Liver (tissue), 9 donors: ENCODE measurements around the gene RPL13A. TPM values are rescaled to one million over a fixed set of nuclear protein-coding genes. Genes with fewer than 3 reads are reported as not detected.

Experiments used
- DNase-seq: peaks from one replicate; pipeline ENCODE4 v3.0.0-alpha.2; 2017; ENCODE audit warnings: low spot score
- H3K27ac ChIP-seq, 2 donors: one replicate each; pipeline ENCODE4 v1.7.0; 2013; ENCODE audit warnings: inconsistent platforms in 2 of 2, low read length in 2 of 2, control low read depth in 1 of 2, low read depth in 1 of 2, mild to moderate bottlenecking in 1 of 2
- H3K27me3 ChIP-seq, 4 donors: one replicate each; pipeline versions ENCODE4 v1.6.1 to v1.7.0; 2013; ENCODE audit warnings: low read length in 3 of 4, inconsistent platforms in 1 of 4, mild to moderate bottlenecking in 1 of 4, moderate library complexity in 1 of 4; ENCODE audit not compliant: control insufficient read depth in 4 of 4, insufficient read depth in 4 of 4
- H3K36me3 ChIP-seq, 4 donors: one replicate each; pipeline versions ENCODE4 v1.6.1 to v1.7.0; 2013; ENCODE audit warnings: low read length in 3 of 4, mild to moderate bottlenecking in 3 of 4, low read depth in 1 of 4, moderate library complexity in 1 of 4; ENCODE audit not compliant: control insufficient read depth in 4 of 4, insufficient read depth in 3 of 4
- H3K4me1 ChIP-seq, 4 donors: one replicate each; pipeline versions ENCODE4 v1.6.1 to v1.7.0; 2013; ENCODE audit warnings: low read length in 3 of 4, mild to moderate bottlenecking in 3 of 4, moderate library complexity in 1 of 4; ENCODE audit not compliant: control insufficient read depth in 4 of 4, insufficient read depth in 4 of 4
- H3K4me3 ChIP-seq, 3 donors: one replicate each; pipeline versions ENCODE4 v1.6.1 to v1.7.0; 2013; ENCODE audit warnings: low read length in 3 of 3, control low read depth in 1 of 3, low read depth in 1 of 3, mild to moderate bottlenecking in 1 of 3
- H3K9ac ChIP-seq, 2 donors: one replicate each; pipeline ENCODE4 v1.7.0; 2013; ENCODE audit warnings: low read length in 2 of 2, mild to moderate bottlenecking in 2 of 2, moderate library complexity in 2 of 2, control low read depth in 1 of 2, low read depth in 1 of 2
- H3K9me3 ChIP-seq, 4 donors: one replicate each; pipeline versions ENCODE4 v1.6.1 to v1.7.0; 2013; ENCODE audit warnings: low read length in 3 of 4; ENCODE audit not compliant: control insufficient read depth in 4 of 4
- CTCF ChIP-seq: fragments of 150-350 bp; IDR thresholded peaks from 2 replicates; pipeline ENCODE4 v1.5.1; 2017; ENCODE audit warnings: improper control_type of control experiment, low read depth, low read length; ENCODE audit not compliant: missing input control
- EGR1 ChIP-seq, 2 donors: IDR thresholded peaks; 2 replicates each; pipeline ENCODE4 v1.6.1; 2016 to 2018; ENCODE audit warnings: antibody characterized with exemption in 2 of 2, low read depth in 2 of 2
- FOXA1 ChIP-seq: IDR thresholded peaks from 2 replicates; pipeline ENCODE4 v1.6.1; 2016; ENCODE audit warnings: antibody characterized with exemption
- FOXA2 ChIP-seq: IDR thresholded peaks from 2 replicates; pipeline ENCODE4 v1.6.1; 2016; ENCODE audit warnings: antibody characterized with exemption
- GABPA ChIP-seq, 2 donors: IDR thresholded peaks in 1 of 2; conservative IDR thresholded peaks in 1 of 2; 2 replicates each; pipeline ENCODE4 v1.6.1; 2016; ENCODE audit warnings: antibody characterized with exemption in 2 of 2, mild to moderate bottlenecking in 1 of 2, moderate library complexity in 1 of 2
- HNF4A ChIP-seq, 2 donors: conservative IDR thresholded peaks; 2 replicates each; pipeline ENCODE4 v1.6.1; 2016; ENCODE audit warnings: antibody characterized with exemption in 2 of 2, mild to moderate bottlenecking in 2 of 2
- HNF4G ChIP-seq: IDR thresholded peaks from 2 replicates; pipeline ENCODE4 v1.6.1; 2016; ENCODE audit warnings: antibody characterized with exemption
- JUND ChIP-seq, 2 donors: IDR thresholded peaks; 2 replicates each; pipeline ENCODE4 v1.6.1; 2016; ENCODE audit warnings: antibody characterized with exemption in 2 of 2
- NR2F2 ChIP-seq: IDR thresholded peaks from 2 replicates; pipeline ENCODE4 v1.6.1; 2016; ENCODE audit warnings: antibody characterized with exemption
- RAD21 ChIP-seq, 2 donors: IDR thresholded peaks; 2 replicates each; pipeline ENCODE4 v1.6.1; 2016; ENCODE audit warnings: antibody characterized with exemption in 2 of 2, mild to moderate bottlenecking in 2 of 2
- RXRA ChIP-seq, 2 donors: IDR thresholded peaks; 2 replicates each; pipeline ENCODE4 v1.6.1; 2017 to 2018; ENCODE audit warnings: antibody characterized with exemption in 2 of 2, mild to moderate bottlenecking in 1 of 2
- SP1 ChIP-seq: IDR thresholded peaks from 2 replicates; pipeline ENCODE4 v1.6.1; 2018; ENCODE audit warnings: antibody characterized with exemption, mild to moderate bottlenecking
- TAF1 ChIP-seq: conservative IDR thresholded peaks from 2 replicates; pipeline ENCODE4 v1.6.1; 2016; ENCODE audit warnings: antibody characterized with exemption, mild to moderate bottlenecking
- YY1 ChIP-seq: IDR thresholded peaks from 2 replicates; pipeline ENCODE4 v1.6.1; 2016; ENCODE audit warnings: antibody characterized with exemption, mild to moderate bottlenecking
- WGBS: extraction: QIAGEN DNeasy Blood & Tissue Kit; methylation state at CpG from one replicate; pipeline ENCODE4 v1.1.7; 2013; 5-methylcytosine and 5-hydroxymethylcytosine counted together
- polyA plus RNA-seq, 2 donors: library from polyadenylated mRNA; stranded (reverse) in 1 of 2; unstranded in 1 of 2; fragments of 200-250 nt in 1 of 2; fragments of >200 nt in 1 of 2; fragmentation: Nextera tagmentation in 1 of 2; extraction: Ambion mirVana in 1 of 2; gene quantifications; one replicate each; pipeline versions ENCODE4 v1.2.1 to v1.2.3, GENCODE V29; 2013 to 2015
- total RNA-seq, 2 donors: library from RNA; depleted of rRNA; stranded (reverse); fragments of >200 nt; gene quantifications; one replicate each; pipeline ENCODE4 v1.2.3, GENCODE V29; 2014
- TF ChIP-seq, protein P1 (sequence below): IDR thresholded peaks from 2 replicates; pipeline ENCODE4 v1.6.1; 2016; ENCODE audit warnings: antibody characterized with exemption
- TF ChIP-seq, protein P2 (sequence below): IDR thresholded peaks from 2 replicates; pipeline ENCODE4 v1.6.1; 2016; ENCODE audit warnings: antibody characterized with exemption
- TF ChIP-seq, protein P3 (sequence below): IDR thresholded peaks from 2 replicates; pipeline ENCODE4 v1.6.1; 2016; ENCODE audit warnings: antibody characterized with exemption
- TF ChIP-seq, protein P4 (sequence below): IDR thresholded peaks from 2 replicates; pipeline ENCODE4 v1.6.1; 2016; ENCODE audit warnings: antibody characterized with exemption, mild to moderate bottlenecking
- donor health status: healthy.
- donor health status: healthy.
- donor health status: healthy.
- donor health status: healthy.
- donor health status: healthy.

RPL13A gene
- total and polyA plus RNA-seq, 4 donors, result 444 to 1,553 (median 746) TPM

DNA sequence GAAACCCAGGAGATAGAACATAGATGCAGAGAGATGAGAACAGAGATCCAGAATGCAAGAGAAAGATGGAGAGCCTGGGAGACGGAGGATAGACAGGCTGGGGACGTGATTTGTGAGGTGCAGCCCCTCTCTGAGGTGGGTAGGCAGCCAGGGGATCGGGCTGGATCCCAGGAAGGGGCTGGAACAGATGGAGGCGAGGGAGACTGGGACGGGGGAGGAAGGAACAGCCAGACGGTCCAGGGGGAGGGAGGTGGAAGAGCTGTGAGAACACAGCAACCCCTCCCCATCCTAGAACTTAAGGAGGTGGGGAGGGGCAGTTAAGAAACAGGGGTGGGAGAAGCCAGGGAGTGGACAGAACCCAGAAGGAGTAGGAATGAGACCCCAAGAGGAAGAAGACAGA, 49.1 kb upstream of the RPL13A start:
- DNase-seq, result no peak
- Histone ChIP-seq H3K9ac (no peak overlapping the region), H3K9me3 (no peaks in the 10 kb centered on the region), H3K4me1 (peaks cover 0 to 4% (median 2%) of the 10 kb centered on the region in 4 donors), H3K27ac (no peak overlapping the region), H3K36me3 (no peaks in the 10 kb centered on the region), H3K4me3 (no peak overlapping the region), H3K27me3 (peaks cover 3 to 8% (median 4%) of the 10 kb centered on the region in 4 donors)
- WGBS, result 13% methylated on average over 6 of the region's 6 CpGs
- TF ChIP-seq EGR1 (IDR thresholded peaks at IDR 0.05; ENCODE audit: low read depth in 2 of 2) (no peak), GABPA (IDR thresholded peaks at IDR 0.05 in 1 of 2, conservative IDR thresholded peaks at IDR 0.05 in 1 of 2) (no peak), TAF1 (no peak), RXRA (IDR thresholded peaks at IDR 0.05) (no peak), FOXA2 (no peak), JUND (IDR thresholded peaks at IDR 0.05) (no peak), CTCF (no peak), HNF4A (conservative IDR thresholded peaks at IDR 0.05) (no peak), HNF4G (no peak), FOXA1 (no peak), RAD21 (IDR thresholded peaks at IDR 0.05) (no peak), NR2F2 (no peak), SP1 (no peak), YY1 (no peak)
- TF ChIP-seq, protein P1, sequence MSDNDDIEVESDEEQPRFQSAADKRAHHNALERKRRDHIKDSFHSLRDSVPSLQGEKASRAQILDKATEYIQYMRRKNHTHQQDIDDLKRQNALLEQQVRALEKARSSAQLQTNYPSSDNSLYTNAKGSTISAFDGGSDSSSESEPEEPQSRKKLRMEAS, result no peak
- TF ChIP-seq, protein P2, sequence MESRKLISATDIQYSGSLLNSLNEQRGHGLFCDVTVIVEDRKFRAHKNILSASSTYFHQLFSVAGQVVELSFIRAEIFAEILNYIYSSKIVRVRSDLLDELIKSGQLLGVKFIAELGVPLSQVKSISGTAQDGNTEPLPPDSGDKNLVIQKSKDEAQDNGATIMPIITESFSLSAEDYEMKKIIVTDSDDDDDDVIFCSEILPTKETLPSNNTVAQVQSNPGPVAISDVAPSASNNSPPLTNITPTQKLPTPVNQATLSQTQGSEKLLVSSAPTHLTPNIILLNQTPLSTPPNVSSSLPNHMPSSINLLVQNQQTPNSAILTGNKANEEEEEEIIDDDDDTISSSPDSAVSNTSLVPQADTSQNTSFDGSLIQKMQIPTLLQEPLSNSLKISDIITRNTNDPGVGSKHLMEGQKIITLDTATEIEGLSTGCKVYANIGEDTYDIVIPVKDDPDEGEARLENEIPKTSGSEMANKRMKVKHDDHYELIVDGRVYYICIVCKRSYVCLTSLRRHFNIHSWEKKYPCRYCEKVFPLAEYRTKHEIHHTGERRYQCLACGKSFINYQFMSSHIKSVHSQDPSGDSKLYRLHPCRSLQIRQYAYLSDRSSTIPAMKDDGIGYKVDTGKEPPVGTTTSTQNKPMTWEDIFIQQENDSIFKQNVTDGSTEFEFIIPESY, result no peak
- TF ChIP-seq, protein P3, sequence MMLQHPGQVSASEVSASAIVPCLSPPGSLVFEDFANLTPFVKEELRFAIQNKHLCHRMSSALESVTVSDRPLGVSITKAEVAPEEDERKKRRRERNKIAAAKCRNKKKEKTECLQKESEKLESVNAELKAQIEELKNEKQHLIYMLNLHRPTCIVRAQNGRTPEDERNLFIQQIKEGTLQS, result no peak
- TF ChIP-seq, protein P4, sequence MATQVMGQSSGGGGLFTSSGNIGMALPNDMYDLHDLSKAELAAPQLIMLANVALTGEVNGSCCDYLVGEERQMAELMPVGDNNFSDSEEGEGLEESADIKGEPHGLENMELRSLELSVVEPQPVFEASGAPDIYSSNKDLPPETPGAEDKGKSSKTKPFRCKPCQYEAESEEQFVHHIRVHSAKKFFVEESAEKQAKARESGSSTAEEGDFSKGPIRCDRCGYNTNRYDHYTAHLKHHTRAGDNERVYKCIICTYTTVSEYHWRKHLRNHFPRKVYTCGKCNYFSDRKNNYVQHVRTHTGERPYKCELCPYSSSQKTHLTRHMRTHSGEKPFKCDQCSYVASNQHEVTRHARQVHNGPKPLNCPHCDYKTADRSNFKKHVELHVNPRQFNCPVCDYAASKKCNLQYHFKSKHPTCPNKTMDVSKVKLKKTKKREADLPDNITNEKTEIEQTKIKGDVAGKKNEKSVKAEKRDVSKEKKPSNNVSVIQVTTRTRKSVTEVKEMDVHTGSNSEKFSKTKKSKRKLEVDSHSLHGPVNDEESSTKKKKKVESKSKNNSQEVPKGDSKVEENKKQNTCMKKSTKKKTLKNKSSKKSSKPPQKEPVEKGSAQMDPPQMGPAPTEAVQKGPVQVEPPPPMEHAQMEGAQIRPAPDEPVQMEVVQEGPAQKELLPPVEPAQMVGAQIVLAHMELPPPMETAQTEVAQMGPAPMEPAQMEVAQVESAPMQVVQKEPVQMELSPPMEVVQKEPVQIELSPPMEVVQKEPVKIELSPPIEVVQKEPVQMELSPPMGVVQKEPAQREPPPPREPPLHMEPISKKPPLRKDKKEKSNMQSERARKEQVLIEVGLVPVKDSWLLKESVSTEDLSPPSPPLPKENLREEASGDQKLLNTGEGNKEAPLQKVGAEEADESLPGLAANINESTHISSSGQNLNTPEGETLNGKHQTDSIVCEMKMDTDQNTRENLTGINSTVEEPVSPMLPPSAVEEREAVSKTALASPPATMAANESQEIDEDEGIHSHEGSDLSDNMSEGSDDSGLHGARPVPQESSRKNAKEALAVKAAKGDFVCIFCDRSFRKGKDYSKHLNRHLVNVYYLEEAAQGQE, result no peak
